ES-I3 (cell line): ENCODE results near the gene HIRIP3.
"Not testable (repeated sequence)": the region's sequence is repeated elsewhere in the genome, so short reads cannot be mapped to it uniquely, and the experiment has no call there.

Source experiments
- H3K36me3 ChIP-seq: 2 replicates; pipeline ENCODE4 v1.6.1; 2013; ENCODE audit warnings: mild to moderate bottlenecking, low read length, control low read depth, moderate library complexity; ENCODE audit not compliant: insufficient read depth
- H3K4me1 ChIP-seq: 2 replicates; pipeline ENCODE4 v1.6.1; 2013; ENCODE audit warnings: mild to moderate bottlenecking, control low read depth, low read length; ENCODE audit not compliant: insufficient read depth
- H3K9ac ChIP-seq: 2 replicates; pipeline ENCODE4 v1.6.1; 2013; ENCODE audit warnings: low read depth, mild to moderate bottlenecking, low read length, moderate library complexity
- H3K9me3 ChIP-seq: 2 replicates; pipeline ENCODE4 v1.6.1; 2013; ENCODE audit warnings: mild to moderate bottlenecking, low read length, moderate library complexity; ENCODE audit not compliant: control insufficient read depth, insufficient read depth

Gene HIRIP3

DNA sequence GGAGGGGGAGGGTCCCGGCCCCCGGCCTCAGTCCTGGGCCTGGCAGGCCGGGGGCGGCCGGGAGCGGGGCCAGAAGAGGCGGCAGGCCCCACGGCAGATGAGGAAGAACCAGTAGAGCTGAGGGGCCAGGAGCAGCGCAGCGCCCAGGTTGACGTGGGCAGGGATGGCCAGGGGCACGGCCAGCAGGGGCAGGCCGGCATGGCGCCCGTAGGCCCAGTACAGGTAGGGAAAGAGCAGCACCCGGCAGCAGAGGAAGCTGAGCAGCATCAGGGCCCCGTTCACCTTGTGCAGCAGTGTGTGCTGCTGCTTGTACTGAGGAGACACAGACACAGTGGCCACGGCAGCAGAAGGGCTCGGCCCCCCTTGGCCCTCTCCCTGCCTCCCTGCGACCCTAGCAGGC lies 29.7 kb upstream of the HIRIP3 start:
- H3K36me3 ChIP-seq = no peaks in the 10 kb centered on the region
- H3K4me1 ChIP-seq = no peaks in the 10 kb centered on the region
- H3K9me3 ChIP-seq = no peaks in the 10 kb centered on the region
- H3K9ac ChIP-seq = no peak overlapping the region

DNA sequence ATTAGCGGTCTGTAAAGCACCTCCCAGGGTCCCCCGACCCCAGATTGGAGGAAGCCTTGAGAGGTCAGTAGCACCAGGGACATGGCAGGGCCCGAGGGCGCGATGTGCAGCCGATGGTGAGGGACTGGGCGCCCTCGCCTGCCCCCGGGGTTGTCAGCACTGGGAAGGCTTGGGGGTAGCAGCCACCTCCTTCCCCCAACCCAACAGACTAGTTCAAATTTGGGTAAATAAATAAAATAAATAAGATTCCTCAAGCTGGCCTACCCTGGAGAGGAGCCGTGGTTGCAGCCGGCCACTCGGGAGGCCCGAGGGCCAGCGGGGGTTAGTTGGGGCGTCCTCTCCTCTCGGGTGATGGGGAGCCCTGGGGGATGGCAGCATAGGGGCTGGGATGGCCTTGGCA lies 29.0 kb upstream of the HIRIP3 start:
- H3K9me3 ChIP-seq = no peaks in the 10 kb centered on the region
- no peaks in the 10 kb centered on the region for H3K4me1 ChIP-seq
- H3K9ac ChIP-seq = no peak overlapping the region
- no peaks in the 10 kb centered on the region for H3K36me3 ChIP-seq

DNA sequence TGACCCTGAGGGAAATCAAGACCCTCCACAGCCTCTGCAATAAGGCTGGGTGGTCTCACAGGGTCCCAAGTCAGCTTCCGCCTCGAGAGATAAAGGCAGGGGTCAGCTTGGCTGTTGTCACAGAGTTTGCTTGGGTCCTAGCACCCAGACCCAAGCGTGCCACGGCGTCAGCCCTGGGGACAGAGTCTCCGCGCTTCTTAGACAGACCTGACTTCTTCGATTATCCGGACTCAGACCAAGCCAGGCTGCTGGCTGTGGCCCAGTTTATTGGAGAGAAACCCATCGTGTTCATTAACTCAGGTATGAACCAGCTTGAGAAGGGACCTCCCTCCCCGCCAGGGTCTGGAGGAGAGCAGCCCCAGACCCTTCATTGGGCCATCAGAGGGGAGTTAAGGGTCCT lies 28.2 kb upstream of the HIRIP3 start:
- H3K4me1 ChIP-seq = no peaks in the 10 kb centered on the region

DNA sequence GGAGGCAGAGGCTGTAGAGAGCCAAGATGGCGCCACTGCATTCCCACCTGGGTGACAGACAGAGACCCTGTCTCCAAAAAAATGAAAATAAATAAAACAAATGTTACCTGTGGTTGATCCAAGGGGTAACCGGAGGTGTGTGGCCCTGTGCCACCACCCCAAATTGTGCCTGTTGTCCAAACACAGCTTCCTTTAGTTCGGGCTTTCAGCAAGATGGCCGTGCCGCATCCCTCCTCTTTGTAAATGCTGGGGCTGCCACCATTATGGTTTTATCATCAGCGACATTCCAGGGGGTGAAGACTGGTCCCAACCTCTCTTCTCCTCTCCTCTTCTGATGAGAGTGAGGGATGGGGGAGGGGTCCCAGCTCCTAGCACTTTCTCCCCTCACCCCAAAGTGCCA lies 27.5 kb upstream of the HIRIP3 start, which contains the start of gene C16orf92:
C16orf92 (plus strand) TSS at position 312 of the 400 bp plus-strand sequence. CDS start 143 bp downstream, outside the sequence.
- Histone ChIP-seq H3K9me3 (no peaks in the 10 kb centered on the region), H3K9ac (no peak within 1 kb of the TSS), H3K36me3 (no peaks in the 10 kb centered on the region), H3K4me1 (no peaks in the 10 kb centered on the region)

More for the DNA sequence above, 28.2 kb upstream of the HIRIP3 start:
- no peaks in the 10 kb centered on the region for H3K36me3 ChIP-seq
- no peaks in the 10 kb centered on the region for H3K9me3 ChIP-seq
- H3K9ac ChIP-seq = no peak overlapping the region

DNA sequence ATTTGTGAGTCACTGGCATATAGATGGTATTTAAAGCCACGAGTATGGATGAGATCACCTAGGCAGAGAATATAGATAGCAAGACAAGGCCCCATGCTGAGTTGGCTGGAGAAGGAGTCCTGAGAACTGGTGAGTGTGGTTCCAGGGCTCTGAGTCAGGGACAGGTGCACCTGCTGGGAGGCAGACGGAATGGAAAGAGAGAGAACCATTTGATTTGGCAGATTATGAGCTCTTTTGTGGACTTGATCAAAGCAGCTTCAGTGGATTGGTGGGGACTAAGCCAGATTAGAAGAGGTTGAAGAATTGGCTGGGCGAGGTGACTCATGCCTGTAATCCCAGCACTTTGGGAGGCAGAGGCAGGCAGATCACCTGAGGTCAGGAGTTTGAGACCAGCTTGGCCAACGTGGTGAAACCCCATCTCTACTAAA lies 23.3 kb upstream of the HIRIP3 start:
- Histone ChIP-seq H3K4me1 (no peaks in the 10 kb centered on the region), H3K36me3 (no peaks in the 10 kb centered on the region), H3K9me3 (no peaks in the 10 kb centered on the region), H3K9ac (no peak overlapping the region)

DNA sequence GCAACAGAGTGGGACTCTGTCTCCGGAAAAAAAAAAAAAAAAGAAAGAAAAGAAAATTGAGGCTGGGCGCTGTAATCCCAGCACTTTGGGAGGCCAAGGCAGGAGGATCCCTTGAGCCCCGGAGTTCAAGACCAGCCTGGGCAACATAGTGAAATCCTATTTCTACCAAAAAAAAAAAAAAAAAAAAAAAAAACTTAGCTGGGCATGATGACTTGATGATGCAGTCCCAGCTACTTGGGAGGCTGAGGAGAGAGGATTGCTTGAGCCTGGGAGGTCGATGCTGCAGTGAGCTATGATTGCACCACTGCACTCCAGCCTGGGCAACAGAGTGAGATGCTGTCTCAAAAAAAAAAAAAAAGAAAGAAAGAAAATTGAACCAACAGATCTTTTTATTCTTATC lies 22.5 kb upstream of the HIRIP3 start:
- not testable (repeated sequence) for H3K36me3 ChIP-seq, H3K9ac ChIP-seq, H3K4me1 ChIP-seq, H3K9me3 ChIP-seq

DNA sequence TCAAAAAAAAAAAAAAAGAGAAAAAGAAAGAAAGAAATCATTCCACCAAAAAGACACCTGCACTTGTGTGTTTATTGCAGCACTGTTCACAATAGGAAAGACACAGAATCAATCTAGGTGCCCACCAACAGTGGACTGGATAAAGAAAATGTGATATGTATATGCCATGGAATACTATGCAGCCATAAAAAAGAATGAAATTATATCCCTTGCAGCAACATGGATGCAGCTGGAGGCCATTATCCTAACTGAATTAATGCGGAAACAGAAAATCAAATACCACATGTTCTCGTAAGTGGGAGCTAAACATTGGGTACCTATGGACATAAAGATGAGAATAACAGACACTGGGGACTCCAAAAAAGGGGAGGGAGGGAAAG lies 21.9 kb upstream of the HIRIP3 start:
- no peak overlapping the region for H3K9ac ChIP-seq
- no peaks in the 10 kb centered on the region for H3K4me1 ChIP-seq
- no peaks in the 10 kb centered on the region for H3K9me3 ChIP-seq
- no peaks in the 10 kb centered on the region for H3K36me3 ChIP-seq

DNA sequence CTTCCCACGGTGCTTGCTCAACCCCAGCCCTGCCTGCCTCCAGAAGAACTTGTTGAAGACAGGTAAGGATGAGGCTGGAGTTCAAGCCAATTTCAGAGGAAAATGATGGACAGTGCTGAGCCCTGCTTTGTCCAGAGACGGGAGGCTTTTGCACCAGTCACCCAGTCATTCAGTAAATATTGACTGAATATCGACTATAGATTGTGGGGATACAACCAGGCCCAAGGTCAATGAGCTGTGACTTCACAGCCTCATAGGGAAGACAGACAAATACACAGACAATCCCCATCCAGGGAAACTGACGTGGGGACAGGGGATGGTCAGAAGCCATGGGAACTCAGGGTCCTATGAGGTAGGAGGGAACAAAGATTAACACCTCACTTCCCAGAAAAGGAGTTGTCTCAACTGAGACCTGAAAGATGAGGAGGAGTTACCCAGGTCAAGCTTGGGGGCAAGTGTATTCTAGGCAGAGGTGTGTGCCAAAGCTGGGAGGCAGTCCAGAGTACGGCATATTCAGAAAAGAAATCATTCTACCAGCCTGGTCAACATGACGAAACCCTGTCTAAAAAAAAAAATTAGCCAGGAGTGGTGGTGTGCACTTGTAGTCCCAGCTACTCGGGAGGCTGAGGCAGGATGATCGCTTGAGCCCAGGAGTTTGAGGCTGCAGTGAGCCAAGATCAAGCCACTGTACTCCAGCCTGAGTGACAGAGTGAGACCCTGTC lies 21.3 kb upstream of the HIRIP3 start:
- no peak overlapping the region for H3K9ac ChIP-seq
- H3K36me3 ChIP-seq = no peaks in the 10 kb centered on the region
- H3K4me1 ChIP-seq = no peaks in the 10 kb centered on the region
- H3K9me3 ChIP-seq = no peaks in the 10 kb centered on the region

DNA sequence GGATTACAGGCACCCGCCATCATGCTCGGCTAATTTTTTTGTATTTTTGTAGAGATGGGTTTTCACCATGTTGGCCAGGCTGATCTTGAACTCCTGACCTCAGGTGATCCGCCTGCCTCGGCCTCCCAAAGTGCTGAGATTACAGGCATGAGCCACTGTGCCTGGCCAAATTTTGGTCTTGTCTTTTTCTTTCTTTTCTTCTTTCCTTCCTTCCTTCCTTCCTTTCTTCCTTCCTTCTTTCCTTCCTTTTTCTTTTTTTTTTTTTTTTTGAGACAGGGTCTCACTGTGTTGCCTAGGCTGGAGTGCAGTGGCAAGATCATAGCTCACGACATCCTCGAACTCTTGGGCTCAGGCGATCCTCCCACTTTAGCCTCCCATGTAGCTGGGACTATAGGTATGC lies 20.0 kb upstream of the HIRIP3 start:
- H3K9me3 ChIP-seq, H3K36me3 ChIP-seq, H3K4me1 ChIP-seq, H3K9ac ChIP-seq: not testable (repeated sequence)

DNA sequence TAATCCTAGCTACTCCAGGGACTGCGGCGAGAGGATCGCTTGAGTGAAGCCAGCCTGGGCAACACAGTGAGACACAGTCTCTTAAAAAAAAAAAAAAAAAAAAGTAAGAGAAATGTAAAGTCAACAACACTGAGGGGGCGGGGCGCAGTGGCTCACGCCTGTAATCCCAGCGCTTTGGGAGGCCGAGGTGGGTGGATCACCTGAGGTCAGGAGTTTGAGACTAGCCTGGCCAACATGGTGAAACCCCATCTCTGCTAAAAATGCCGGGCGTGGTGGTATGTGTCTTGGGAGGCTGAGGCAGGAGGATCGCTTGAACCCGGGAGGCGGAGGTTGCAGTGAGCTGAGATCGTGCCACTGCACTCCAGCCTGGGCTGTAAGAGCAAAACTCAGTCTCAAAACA lies 17.2 kb upstream of the HIRIP3 start:
- not testable (repeated sequence) for H3K36me3 ChIP-seq, H3K9ac ChIP-seq, H3K4me1 ChIP-seq, H3K9me3 ChIP-seq

DNA sequence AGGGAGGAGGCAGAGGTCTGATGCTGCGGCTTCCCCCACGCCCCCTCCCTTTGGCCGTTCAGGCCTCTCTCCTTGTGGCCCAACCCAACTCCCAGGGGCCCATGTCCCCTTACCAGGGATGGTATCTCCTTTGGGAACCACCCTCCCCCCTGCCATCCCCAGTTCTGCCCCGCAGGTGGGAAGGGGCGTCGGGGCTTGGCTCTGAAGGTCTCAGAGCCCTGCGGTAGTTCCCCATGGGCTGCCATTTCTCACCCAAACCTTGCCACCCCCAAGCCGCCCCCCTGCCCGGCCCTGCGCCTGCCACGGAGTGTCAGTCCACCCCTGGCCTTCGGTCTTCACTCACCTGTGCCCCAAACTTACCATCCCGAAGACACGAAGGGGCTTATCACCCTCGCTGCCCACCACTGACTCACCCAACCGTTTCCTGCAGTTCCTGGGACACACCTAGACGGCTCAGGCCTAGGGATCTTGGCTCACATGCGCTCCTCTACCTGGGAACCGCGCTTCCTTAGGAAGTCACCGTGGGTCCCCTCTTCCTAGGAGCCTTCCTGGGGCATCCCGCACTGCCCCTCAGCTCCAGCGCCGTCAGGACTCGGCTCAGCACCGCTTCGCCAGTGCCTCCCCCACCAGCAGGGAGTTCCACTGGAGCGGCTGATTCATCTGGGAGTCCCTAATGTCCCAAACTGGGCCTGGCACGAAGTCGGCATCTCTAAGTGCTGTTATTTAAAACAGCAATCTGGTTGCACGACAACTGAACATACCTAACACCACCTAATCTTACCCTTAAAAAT lies 16.5 kb upstream of the HIRIP3 start:
- Histone ChIP-seq H3K9me3 (no peaks in the 10 kb centered on the region), H3K9ac (peak overlapping the region; percentile 43; the same call in 1 of the 2 replicates), H3K4me1 (no peaks in the 10 kb centered on the region; the same call in 1 of the 2 replicates), H3K36me3 (no peaks in the 10 kb centered on the region)

DNA sequence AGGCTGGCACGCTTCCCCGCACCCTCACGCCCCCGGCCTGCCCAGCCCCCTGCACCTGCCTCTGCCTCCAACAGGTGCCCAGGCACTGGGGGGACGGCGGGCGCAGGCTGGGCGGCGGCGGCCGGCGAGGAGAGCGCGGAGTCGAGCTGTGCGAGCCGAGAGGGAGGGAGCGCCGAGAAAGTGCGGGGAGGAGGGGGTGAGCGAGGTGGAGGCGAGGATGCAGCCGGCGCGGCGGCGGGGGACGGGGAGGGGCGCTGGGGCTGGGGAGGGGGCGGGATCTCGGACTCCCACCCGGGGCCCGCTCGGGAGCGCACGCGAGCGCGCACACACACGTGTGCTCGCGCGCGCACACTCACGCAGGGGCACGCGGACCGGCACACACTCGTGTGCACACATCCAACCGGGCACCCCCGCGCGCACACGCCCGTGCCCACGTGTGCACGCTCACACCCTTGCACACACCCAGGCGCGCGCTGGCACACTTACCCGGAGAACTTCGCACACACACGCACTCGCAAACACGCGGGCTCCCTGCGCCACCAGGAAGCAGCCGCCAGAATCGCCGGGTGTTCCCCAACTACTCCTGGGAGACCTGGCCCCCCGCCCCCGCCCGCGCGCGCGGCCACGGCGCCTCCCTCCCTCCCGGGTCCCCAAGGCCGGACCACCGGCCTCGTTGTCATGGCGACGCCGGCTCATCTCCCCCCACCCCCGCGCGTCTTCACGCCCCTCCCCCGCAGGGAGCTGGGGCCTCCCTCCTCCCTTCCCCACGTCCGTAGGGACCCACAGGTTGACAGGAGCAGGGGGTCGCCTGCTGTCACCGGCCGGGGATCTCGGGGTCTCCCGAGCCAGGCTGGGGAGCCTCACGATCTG lies 15.7 kb upstream of the HIRIP3 start, which contains the start of gene DOC2A:
DOC2A (minus strand) TSS at position 184 of the 870 bp plus-strand sequence. CDS start 805 bp downstream, outside the sequence.
- H3K4me1 ChIP-seq = no peaks in the 10 kb centered on the region; the same call in 1 of the 2 replicates
- H3K9me3 ChIP-seq = no peaks in the 10 kb centered on the region
- H3K9ac ChIP-seq = peak within 1 kb of the TSS; percentile 43; the same call in 1 of the 2 replicates
- H3K36me3 ChIP-seq = no peaks in the 10 kb centered on the region

DNA sequence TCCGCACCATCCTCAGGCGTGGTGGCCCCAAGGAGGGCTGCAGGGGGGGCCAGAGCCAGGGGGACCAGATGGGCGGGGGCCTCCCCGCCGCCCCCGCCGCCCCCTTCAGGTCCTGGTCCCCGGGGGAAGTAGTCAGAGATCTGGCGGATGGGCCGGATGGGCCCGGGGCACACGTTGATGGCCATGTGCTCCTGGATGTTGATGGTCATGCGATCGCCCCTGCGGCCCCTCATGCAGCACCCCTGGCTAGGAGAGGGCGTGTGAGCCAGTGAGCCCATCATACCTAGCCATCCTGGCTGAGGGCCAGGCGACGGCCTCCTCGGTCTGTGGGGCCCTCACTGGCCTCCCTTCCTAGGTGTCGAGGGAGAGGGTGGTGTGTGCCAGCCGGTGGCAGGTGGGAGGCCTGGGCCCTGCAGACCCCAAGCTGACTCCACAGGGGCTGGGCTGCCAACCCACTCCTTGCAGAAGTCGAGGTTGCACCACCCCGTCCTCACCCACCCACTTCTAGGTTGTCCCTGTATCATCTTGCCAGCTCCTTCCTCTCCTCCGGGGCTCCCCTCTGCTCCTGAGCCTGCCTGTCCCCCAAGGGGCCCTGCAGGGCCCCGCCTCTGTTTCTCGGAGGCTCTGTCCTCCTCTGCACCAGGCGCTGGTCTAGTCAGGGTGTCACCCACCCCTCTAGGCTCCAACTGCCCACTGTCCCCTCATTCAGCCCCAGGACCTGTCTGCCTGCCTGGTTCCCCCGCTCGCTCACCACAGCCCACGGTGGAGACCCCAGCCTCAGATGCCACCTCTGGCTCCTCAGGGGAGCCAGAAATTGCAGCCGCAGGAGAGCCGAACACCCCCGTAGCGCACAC lies 14.8 kb upstream of the HIRIP3 start:
- H3K36me3 ChIP-seq = no peaks in the 10 kb centered on the region
- no peaks in the 10 kb centered on the region for H3K9me3 ChIP-seq
- peak overlapping the region; percentile 30; the same call in 1 of the 2 replicates for H3K9ac ChIP-seq
- no peaks in the 10 kb centered on the region; the same call in 1 of the 2 replicates for H3K4me1 ChIP-seq
